ENCODE measurements around the gene GET3.

GET3 gene

DNA sequence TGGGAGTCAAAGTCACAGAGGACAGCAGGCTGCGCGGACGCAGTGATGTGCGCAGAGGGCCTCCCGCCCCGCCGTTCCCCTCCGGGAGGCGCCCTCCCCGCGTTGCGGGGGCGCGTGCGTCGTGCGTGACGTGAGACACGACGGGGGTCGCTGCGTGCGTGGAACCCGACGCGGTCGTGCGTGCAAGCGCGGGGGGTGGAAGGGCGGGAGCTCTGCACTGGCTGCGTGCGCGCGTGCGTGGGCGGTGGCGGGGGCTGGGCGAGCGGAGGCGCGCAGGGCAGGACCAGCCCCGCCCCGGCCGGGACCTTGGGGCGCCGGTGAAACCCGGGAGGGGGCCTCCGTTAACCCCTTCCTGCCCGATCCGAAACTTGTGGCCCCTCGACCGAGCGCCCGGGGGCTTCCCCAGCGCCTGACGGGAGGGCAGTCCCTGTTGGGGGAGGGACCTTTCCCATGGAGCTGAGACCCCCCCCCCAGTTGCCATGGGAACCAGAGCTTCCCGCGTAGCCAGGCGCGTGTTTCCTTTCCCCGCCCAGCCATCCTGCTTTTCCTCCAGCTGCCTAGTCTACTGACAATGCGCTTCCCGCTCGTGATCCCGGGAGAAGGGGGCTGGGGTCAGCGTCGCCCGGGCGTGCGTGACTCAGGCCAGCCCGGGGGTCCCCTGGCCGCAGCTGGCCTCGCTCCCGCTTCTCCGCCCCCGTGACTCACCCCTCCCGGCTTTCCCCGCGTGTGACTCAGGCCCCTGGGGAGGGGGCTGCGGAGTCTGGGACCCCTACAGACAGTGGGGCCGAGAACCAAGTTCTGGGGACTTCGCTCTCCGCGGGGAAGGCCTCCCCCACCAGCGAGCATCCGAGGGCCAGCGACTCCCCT lies 45.4 kb downstream of the GET3 start:
- peak; percentile 89 for DNase-seq

DNA sequence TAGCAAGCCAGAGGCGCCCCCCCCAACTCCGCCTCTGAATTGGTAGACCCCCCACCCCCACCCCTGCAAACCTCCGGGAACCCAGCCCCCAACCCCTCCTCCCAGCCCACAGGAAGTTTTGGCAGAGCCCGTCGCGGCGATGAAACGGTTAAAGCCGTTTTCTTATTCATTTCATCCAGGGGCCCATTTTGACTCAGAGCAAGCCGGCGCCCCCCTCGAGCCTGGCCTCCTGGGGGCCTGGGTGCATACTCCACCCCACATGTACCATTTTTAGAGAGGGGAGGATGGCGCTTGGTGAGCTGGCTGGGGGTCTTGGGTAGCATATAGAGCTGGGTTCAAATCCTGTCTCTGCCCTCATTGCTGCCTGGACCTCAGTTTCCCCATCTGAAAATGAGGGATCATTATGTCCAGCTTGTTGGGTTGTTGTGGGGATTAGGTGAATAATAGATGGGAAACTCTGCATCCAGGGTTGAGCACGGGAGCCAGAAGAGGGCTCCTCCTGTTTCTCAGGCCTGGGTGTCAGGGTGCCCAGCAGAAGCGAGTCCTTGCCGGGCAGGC lies 46.1 kb downstream of the GET3 start:
- peak; percentile 64 for DNase-seq

DNA sequence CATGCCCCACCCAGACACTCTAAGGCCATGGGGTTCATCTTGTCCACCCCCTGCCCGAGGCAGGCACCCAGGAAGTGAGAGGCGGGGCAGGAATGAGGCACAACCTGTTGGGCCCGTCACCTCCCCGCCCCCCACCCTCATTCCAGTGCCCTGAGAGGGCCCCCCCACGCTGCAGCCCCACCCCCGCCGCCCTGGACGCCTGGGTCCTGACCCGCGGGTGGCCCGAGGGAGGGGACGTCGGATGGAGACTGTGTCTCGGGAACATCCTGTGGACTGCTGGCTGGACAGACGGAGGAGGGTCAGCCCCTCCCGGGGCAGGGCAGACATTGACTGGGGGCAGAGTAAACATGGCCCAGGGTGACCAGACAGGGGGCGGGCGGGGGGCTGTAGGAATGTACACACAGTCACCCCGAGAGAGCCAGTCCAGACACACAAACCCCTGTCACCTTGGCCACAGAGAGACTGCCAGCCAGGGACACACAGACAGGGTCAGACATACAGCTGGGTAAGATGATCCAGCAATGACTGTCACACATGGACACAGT lies 46.6 kb downstream of the GET3 start:
- no peak for DNase-seq

DNA sequence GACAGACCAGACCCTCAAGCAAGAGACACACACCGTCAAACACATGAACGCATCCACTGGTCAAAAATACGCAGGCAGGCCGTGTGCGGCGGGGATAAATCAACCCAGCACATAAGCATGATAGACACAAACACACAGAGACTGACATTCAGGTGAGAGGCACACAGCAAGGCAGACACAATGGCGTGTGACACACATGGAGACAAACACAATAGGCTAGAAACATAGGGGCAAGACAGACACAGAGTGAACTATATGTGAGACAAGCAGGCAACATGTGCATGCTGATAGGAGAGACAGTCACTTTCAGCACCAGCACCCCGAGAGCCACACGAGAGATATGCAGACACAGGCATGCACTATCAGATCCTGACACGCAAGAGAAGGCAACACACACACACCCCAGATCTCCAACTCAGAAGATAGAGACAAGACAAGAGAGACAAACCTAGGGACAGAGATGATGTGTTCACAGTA lies 47.1 kb downstream of the GET3 start:
- no peak for DNase-seq

DNA sequence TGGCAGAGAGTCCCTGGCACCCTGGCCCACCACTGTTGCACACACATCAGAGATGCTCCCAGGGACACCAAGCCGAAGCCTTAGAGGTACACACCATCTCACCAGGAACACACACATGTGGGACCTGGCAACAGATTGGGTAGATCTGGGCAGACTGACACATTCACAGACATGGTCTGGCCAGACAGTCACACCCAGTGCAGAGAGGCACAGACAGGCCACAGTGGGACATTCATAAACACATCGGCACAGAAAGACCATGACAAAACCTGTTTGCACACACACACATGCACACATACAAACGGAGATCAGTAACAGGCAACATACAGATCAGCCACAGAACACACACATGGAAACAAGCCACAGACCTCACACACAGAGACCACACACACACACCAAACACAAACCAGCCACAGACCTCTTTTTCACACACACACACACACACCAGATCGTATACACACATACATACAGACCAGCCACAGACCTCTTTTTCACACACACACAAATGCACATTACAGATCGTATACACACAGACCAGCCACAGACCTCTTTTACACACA lies 47.7 kb downstream of the GET3 start:
- no peak for DNase-seq

DNA sequence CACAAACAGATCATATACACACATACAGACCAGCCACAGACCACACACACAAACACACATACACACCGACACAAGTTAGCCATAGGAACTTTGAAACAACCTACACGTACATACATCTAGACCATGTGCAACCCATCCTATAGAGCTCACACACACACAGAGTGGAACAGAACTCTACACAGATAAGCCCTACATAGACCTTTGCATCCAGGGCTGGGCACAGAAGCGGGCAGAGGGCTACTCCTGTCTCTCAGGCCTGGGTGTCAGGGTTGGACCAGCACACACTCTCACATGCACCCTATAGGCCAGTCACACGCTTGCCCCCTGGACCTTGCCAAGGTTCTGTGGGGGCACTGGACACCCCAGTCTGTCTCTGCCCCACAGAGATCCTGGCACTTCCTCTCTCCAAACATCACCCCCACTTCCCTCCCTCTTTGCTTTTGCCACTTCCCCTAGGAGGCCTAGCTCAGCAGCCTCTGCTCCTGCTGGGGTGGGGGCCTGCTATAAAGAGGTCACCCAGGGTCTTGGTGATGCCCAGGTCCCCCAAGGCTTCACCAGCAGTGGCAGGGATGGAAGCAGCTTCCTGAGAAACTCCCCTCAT lies 48.2 kb downstream of the GET3 start:
- no peak for DNase-seq

DNA sequence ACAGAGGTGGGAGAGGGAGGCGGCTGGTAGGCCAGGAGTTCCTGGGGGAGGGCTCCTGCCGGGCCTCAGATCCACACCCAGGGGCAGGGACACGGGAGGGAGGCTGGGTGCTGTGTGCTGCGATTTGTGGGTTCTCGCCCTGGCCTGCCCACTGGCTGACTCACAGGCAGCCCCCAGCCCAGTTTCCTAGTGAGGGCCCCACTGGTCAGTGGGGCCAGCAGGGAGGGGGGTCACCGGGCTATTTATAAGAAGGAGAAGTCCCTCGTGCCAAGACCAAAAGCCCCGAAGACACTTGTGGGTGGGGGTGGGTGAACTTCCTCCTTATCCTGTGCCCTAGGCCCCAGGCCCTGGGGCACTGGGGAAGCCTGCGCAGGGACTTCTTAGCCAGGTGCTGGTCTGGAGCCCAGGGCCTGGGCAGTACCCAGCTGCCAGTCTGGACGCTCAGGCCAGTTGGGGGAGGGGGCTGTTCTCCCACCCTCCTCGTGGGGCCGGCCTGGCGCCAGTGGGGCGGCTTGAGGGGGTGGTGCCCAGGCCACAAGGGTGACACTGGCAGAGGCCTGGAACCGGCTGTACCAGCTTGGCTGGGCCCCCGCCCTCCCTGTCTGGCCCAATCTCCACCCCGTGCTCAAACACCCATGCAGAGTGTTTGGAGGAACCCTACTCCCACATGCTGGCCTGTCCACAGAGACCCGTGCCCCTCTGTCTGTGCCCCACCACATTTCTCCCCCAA lies 49.0 kb downstream of the GET3 start:
- no peak for DNase-seq

DNA sequence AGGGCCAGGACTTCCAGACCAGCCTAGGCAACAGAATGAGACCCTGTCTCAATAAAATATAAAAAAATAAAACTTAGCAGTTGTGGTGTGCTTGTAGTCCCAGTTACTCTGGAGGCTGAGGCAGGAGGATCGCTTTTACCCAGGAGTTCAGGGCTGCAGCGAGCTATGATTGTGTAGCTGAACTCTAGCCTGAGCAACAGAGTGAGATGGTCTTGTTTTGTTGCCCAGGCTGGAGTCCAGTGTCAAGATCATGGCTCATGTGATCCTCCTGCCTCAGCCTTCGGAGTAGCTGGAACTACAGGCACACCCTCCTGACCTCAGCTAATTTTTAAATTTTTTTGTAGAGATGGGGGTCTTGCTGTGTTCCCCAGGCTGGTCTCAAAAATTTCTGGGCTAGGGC lies 49.7 kb downstream of the GET3 start:
- no peak for DNase-seq

DNA sequence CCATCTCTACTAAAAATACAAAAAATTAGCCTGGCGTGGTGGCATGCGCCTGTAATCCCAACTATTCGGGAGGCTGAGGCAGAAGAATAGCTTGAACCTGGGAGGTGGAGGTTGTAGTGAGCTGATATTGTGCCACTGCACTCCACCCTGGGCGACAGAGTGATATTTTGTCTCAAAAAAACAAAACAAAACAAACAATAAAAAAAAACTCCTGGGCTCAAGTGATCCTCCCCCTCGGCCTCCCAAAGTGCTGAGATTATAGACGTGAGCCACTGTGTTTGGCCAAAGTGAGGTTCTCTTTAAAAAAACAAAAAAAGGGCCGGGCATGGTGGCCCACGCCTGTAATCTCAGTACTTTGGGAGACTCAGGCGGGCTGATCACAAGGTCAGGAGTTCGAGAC lies 50.2 kb downstream of the GET3 start:
- DNase-seq = no peak

DNA sequence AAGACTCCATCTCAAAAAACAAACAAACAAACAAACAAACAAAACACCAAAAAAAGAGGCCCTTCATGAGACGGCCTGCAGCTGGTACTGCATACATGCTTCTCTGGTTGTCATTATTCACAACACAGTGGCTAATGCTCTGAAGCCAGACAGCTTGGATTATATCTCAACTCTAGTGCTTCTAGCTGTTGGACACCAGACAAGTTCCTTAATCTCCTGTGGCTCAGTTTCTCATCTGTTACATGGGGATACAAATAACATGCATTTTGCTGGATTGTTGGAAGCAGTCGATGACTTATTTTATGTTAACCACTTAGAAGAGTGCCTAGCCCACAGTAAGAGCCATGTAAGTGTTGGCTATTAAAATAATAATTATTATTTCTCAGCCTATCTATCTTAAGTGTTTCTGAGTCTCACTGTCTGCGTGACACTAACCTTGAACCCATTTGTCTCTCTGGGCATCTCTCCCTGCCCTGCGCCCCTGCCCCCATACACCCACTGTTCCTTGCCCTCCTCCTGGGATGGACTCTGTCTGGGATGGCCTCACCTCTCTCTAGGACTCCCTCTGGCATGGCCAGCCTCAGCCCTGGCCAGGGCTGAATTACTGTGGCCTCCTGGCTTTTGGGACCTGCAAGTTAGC lies 50.9 kb downstream of the GET3 start:
- DNase-seq = no peak

DNA sequence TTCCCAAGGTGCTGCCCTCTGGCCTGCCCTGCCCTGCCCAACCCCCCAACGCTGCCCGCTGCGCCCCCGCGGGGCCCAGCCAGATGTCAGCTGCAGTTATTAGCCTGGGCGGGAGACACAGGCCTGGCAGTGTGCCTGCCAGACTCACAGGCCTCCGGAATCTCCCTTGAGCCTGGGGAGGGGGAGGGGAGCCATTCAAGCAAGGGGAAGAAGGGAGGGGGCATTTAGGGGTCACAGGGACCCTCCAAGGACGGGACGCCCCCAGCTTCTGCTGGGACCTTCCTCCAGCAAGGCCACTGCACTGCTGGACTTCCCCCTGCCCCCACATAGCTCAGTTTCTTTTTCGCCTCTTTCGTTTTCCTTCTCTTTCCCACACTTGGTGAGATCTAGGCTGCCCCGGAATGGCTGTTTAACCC lies 51.4 kb downstream of the GET3 start:
- no peak for DNase-seq

DNA sequence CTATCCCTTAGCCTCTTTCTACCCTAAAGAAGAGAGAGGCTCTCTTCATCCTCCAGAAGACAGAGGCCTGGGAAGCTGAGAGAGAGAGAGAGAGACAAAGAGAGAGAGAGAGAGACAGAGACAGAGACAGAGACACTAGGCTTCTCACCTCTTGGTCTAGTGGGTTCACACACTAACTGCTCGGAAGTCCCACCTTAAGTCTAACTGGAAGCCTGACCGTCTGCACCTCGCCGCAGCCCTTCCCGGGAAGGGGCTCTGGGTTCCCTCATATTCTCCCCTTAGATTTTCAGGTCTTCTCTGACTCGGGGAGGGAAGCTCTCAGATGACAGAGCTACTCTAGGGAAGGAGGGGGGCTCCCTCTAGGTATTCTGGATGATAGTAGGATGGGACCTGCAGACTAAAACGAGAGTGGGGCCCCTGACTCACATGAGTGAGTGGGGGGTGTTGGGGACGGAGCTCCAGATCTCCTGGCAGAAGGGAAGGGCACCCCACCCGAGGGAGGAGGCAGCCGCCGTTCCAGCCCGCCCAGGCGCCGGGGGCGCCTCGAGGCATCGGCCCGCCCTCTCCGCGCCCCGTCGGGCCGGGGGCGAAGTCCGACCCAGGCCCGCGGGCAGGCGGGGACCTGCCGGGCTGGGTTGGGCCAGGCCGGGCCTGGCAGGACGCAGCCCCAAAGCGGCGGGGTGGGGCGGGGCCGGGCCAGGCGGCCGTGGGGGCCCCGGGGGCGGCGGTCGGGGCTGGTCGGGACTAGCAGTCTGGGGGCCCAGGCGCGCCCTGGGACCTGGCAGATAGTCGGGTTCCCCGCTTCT lies 52.0 kb downstream of the GET3 start:
- no peak for DNase-seq

DNA sequence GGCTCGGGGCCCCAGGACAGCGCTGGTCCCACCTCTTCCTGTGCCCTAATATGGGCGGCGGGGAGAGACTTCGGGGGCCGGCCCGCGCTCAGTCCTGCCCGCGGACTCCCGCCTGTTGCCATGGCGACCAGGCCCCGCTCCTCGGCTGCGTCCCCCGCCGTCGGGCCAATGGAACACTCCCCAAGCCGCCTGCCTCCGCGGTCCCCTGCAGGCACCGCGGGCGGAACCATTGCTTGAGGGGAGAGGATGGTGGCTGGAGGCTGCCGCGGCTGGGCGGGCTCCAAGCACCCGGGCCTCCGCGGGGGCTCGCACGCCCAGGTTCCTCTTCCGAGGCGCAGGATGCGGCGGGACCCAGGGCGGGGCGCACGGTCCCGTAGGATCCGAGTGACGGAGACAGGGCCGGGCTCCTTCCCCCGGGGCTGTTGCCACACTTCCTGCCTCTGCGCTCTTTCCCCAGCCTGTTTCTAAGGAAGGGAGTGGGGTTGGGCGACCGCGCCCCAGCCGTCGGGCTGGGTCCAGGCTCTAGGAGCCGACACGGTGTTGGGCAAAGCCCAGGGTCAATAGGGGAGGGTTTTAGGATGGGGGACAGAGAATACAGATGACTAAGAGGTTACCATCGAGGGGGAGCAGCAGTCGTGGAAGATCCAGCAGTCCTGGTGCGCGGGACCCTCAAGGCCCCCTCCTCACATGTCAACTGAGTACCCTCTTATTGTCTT lies 52.8 kb downstream of the GET3 start:
- peak; percentile 80 for DNase-seq

DNA sequence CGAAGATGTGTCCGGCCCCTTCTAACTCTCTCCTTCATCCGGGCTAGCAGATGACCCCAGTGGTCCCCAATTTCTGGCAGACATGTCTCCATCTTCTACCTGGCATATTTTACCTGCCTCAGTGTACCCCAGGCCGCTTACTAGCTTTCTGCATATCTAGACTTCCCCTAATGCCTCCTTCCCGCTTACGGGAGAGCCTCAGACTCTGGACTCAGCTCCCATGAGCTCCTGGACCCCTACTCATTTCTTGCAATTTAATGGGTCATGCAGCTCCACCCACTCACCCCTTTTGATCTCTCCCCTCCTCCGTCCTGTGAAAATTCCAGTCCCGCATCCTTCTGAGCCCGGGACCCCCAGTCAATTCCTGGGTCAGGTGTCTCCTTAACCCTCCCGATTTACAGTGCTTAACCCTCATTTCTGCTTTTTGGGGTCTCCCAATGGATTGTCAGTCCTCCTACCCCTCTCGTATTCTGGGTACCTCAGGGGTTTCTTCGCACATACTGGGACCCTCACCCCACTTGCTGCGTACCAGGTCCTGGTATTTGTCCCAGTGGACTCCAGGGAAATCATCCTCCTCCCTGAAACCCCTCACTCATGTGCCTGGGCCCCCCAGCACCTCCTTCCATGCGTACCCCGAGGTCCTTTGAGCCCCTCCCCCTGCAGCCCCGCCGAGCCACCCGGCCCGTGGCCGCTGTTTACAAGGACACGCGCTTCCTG lies 53.5 kb downstream of the GET3 start:
- DNase-seq = no peak

DNA sequence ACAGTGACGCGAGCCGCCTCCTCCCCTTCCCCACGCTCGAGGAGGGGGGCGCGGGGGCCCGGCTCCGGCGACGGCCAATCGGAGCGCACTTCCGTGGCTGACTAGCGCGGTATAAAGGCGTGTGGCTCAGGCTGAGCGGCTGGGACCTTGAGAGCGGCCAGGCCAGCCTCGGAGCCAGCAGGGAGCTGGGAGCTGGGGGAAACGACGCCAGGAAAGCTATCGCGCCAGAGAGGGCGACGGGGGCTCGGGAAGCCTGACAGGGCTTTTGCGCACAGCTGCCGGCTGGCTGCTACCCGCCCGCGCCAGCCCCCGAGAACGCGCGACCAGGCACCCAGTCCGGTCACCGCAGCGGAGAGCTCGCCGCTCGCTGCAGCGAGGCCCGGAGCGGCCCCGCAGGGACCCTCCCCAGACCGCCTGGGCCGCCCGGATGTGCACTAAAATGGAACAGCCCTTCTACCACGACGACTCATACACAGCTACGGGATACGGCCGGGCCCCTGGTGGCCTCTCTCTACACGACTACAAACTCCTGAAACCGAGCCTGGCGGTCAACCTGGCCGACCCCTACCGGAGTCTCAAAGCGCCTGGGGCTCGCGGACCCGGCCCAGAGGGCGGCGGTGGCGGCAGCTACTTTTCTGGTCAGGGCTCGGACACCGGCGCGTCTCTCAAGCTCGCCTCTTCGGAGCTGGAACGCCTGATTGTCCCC lies 54.2 kb downstream of the GET3 start, which contains the start of gene JUNB:
Gene JUNB (plus strand): TSS at position 142 of the 706 bp plus-strand sequence. CDS start 286 bp downstream, at position 428.
- peak; percentile 94 for DNase-seq

DNA sequence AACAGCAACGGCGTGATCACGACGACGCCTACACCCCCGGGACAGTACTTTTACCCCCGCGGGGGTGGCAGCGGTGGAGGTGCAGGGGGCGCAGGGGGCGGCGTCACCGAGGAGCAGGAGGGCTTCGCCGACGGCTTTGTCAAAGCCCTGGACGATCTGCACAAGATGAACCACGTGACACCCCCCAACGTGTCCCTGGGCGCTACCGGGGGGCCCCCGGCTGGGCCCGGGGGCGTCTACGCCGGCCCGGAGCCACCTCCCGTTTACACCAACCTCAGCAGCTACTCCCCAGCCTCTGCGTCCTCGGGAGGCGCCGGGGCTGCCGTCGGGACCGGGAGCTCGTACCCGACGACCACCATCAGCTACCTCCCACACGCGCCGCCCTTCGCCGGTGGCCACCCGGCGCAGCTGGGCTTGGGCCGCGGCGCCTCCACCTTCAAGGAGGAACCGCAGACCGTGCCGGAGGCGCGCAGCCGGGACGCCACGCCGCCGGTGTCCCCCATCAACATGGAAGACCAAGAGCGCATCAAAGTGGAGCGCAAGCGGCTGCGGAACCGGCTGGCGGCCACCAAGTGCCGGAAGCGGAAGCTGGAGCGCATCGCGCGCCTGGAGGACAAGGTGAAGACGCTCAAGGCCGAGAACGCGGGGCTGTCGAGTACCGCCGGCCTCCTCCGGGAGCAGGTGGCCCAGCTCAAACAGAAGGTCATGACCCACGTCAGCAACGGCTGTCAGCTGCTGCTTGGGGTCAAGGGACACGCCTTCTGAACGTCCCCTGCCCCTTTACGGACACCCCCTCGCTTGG lies 55.0 kb downstream of the GET3 start:
- DNase-seq = peak; percentile 80

DNA sequence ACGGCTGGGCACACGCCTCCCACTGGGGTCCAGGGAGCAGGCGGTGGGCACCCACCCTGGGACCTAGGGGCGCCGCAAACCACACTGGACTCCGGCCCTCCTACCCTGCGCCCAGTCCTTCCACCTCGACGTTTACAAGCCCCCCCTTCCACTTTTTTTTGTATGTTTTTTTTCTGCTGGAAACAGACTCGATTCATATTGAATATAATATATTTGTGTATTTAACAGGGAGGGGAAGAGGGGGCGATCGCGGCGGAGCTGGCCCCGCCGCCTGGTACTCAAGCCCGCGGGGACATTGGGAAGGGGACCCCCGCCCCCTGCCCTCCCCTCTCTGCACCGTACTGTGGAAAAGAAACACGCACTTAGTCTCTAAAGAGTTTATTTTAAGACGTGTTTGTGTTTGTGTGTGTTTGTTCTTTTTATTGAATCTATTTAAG lies 55.6 kb downstream of the GET3 start:
- no peak for DNase-seq
